K562 treated with DMSO at 1 percent for 48 hours (cell line): Measurements from ENCODE around the gene TTC31. TPM values are rescaled to one million over a fixed set of nuclear protein-coding genes. Genes with fewer than 3 reads are reported as not detected.

Experiments used
- total RNA-seq: library from RNA; unstranded; fragments of 300-600 nt; gene quantifications from 2 replicates; pipeline ENCODE4 v1.2.3, GENCODE V29; 2022; ENCODE audit warnings: low replicate concordance; ENCODE audit errors: extremely low read depth

Gene TTC31
- not detected in 2 replicates for total RNA-seq

GRCh38 chr2:74482801-74483674 lies at the start of gene TTC31, which contains the start of gene CCDC142:
Gene TTC31 (plus strand): TSS chr2:74483081. CDS start chr2:74483096, 15 bp downstream.
Gene CCDC142 (minus strand): TSS chr2:74482998. CDS start chr2:74482837, 161 bp downstream.

DNA sequence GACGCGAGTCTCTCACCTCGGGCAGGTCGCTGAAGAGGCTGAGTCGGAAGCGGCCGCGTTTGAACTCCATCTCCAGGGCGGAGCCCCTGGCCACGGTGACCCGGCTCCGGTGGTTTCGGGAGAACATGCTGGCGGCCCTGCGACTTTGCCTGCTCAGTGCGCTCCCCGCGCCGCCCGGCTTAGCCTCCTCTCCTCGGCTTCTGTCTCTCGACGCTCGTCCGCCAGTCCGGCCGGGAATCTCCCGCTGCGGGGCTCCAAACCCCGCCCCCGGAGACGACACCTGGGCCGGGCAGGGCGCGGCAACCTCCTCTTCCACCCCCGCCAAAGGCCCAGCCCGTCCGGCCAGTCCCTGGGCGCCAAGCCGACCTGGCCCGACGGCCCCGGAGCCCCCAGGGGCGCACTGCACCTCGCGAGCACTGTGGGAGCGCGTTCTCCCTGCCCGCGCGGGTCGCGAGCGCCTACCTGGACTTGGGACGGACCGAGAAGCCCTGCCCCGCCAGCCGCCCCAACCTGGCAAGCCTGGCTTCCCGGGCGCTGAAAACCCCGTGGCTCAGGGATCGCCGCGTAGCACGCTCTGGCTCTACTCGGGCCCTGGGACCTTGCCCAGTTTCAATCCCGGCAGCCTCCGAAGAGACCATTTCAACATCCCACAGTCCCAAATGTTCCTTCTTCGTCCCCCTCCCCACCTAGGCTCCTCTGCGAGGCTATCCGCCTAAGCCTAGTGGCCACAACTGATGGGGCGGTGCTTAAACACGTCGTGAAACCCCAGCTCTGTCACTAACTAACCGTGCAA lies 41.0 kb upstream of the TTC31 start, which contains the start of gene RTKN:
TSS of gene RTKN (minus strand) at position 248 of the 793 bp plus-strand sequence. CDS start at position 127, 121 bp downstream.

GRCh38 chr2:74454654-74455511 lies 28.0 kb upstream of the TTC31 start, which contains the start of gene INO80B:
Gene INO80B (plus strand): TSS chr2:74455087. CDS start chr2:74455117, 30 bp downstream.

GRCh38 chr2:74458132-74458937 lies 24.5 kb upstream of the TTC31 start, which contains the start of gene WBP1:
Gene WBP1 (plus strand): TSS chr2:74458438. CDS start chr2:74458603, 165 bp downstream.

GRCh38 chr2:74472086-74472944 lies 10.6 kb upstream of the TTC31 start, which contains the start of gene MRPL53:
Gene MRPL53 (minus strand): TSS chr2:74472680. CDS start chr2:74472660, 20 bp downstream.

GRCh38 chr2:74499267-74499939 lies 16.5 kb downstream of the TTC31 start, which contains the start of gene LBX2:
Gene LBX2 (minus strand): TSS chr2:74499603. CDS start chr2:74499537, 66 bp downstream.

DNA sequence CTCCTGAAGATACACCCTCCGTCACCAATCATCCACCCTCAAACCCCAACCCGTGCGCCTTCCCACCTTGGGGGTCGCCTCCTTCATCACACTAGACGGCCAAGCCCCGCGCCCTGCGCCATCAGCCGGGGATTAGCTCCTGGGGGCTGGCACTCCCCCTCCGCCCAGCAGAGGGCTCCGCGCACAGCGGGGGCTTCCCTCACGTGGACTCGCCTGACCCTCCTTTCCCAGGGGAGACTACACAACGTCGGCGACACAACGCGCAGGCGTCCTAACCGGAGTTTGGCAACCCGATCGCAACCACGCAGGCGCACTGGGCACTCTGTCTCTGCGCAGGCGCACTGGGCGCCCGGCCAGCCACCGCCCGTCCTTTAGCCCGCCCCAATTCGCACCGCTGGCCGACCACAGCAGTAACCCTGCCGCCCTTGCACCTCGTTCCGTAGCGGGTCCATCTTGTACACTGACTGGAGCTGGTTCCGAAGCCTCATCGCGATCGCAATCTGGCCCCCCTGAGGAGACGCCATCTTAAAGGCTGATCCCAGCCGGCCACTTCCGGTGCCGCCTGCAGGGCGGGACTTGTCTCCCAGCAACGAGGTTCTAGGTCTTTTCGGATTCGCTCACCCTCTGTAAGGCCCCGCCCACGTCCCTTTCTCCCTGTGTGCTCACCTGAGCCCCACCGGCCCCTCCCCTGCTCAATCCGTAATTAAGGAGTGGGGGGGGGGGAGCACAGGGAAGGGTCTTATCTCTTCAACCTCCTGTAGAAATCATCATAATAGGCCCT lies 24.5 kb downstream of the TTC31 start, which contains the start of gene PCGF1:
TSS of gene PCGF1 (minus strand) at position 551 of the 781 bp plus-strand sequence. CDS start at position 524, 27 bp downstream.

DNA sequence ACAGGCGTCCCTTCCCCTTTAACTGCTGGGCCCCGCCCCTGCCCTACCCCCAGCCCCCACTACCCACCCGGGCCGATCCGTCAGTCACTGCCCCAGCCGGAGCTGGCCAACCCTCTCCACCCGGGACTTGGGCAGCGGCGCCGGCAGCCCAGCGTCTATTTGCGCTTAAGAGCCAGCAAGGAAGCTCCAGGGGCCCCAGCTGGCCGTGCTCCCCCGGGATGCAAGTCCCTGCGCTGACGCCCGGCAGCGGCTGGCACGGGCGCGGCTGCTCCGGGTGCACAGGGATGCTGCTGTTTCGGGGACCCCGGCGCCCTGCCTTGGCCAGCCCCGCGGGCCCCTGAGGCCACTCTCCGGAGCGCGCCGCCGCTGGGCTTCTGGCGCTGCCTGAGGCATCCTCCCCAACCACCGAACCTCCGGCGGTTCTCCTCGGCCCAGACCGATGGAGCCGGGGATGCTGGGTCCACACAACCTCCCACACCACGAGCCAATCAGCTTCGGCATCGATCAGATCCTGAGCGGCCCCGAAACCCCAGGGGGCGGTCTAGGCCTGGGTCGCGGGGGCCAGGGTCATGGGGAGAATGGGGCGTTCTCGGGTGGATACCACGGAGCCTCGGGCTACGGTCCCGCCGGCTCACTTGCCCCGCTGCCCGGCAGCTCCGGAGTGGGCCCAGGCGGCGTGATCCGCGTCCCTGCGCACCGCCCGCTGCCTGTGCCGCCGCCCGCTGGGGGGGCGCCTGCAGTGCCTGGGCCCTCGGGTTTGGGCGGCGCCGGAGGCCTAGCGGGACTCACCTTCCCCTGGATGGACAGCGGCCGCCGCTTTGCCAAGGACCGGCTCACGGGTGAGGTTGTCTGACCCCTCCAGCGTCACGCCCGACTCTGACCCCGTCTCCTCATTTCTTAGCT lies 31.7 kb downstream of the TTC31 start, which contains the start of gene TLX2:
TSS of gene TLX2 (plus strand) at position 83 of the 903 bp plus-strand sequence. CDS start at position 440, 357 bp downstream.

GRCh38 chr2:74525717-74526648 lies 43.1 kb downstream of the TTC31 start, which contains the start of gene DQX1:
Gene DQX1 (minus strand): TSS chr2:74526231. CDS start chr2:74525729, 502 bp downstream.

GRCh38 chr2:74529357-74530238 lies 46.7 kb downstream of the TTC31 start, which contains the start of the genes AUP1 and HTRA2:
Gene AUP1 (minus strand): TSS chr2:74529706. CDS start chr2:74529629, 77 bp downstream.
Gene HTRA2 (plus strand): TSS chr2:74529933. CDS start chr2:74530007, 74 bp downstream.

